SW480 (cell line): ENCODE measurements around the gene IKBKE.

Experiments
- DNase-seq: peaks from one replicate; pipeline ENCODE4 v3.0.0-alpha.2; 2016; ENCODE audit warnings: low spot score

The IKBKE gene

GRCh38 chr1:206512058-206512850, 42.0 kb downstream of the IKBKE start:
- no peak for DNase-seq

GRCh38 chr1:206512851-206513180, 42.5 kb downstream of the IKBKE start:
- no peak for DNase-seq

GRCh38 chr1:206513312-206514111, 43.2 kb downstream of the IKBKE start:
- no peak for DNase-seq

GRCh38 chr1:206514813-206515387, 44.6 kb downstream of the IKBKE start:
- DNase-seq: no peak

- DNase-seq: no peak
Observed at GRCh38 chr1:206516728-206516990, 46.4 kb downstream of the IKBKE start.

GRCh38 chr1:206517784-206518183, 47.5 kb downstream of the IKBKE start:
- DNase-seq: no peak

- no peak for DNase-seq
Observed at GRCh38 chr1:206518206-206518605, 47.9 kb downstream of the IKBKE start.

GRCh38 chr1:206518743-206519142, 48.5 kb downstream of the IKBKE start:
- DNase-seq: no peak

GRCh38 chr1:206521127-206521526, 50.9 kb downstream of the IKBKE start:
- DNase-seq: no peak

- DNase-seq: no peak
Observed at GRCh38 chr1:206521694-206522402, 51.6 kb downstream of the IKBKE start.

- peak; percentile 31 for DNase-seq
Observed at GRCh38 chr1:206524739-206525364, 54.6 kb downstream of the IKBKE start.

- DNase-seq: no peak
Observed at GRCh38 chr1:206526064-206526911, 56.0 kb downstream of the IKBKE start.

GRCh38 chr1:206529425-206529824, 59.1 kb downstream of the IKBKE start:
- no peak for DNase-seq

- DNase-seq: no peak
Observed at GRCh38 chr1:206532368-206532767, 62.1 kb downstream of the IKBKE start.

GRCh38 chr1:206534552-206534951, 64.3 kb downstream of the IKBKE start:
- DNase-seq: no peak

- no peak for DNase-seq
Observed at GRCh38 chr1:206535853-206536188, 65.5 kb downstream of the IKBKE start.

GRCh38 chr1:206537141-206537540, 66.9 kb downstream of the IKBKE start:
- no peak for DNase-seq

GRCh38 chr1:206538086-206538770, 68.0 kb downstream of the IKBKE start:
- DNase-seq: no peak

- DNase-seq: no peak
Observed at GRCh38 chr1:206538901-206539640, 68.8 kb downstream of the IKBKE start.
